HG02970 (cell line): ENCODE data around the gene ARRB1.
A peak's percentile ranks its signal among the peaks of the same experiment; 100 is the strongest.
"Not testable (repeated sequence)": the region's sequence is repeated elsewhere in the genome, so short reads cannot be mapped to it uniquely, and the experiment has no call there.

Experiments
- ATAC-seq: cut with Tn5 transposase; IDR thresholded peaks from one replicate; pipeline ENCODE4 v1.9.1; 2021; ENCODE audit warnings: mild to moderate bottlenecking, moderate library complexity, moderate number of reproducible peaks; ENCODE audit not compliant: unreplicated experiment, low FRiP score

ARRB1 gene

DNA sequence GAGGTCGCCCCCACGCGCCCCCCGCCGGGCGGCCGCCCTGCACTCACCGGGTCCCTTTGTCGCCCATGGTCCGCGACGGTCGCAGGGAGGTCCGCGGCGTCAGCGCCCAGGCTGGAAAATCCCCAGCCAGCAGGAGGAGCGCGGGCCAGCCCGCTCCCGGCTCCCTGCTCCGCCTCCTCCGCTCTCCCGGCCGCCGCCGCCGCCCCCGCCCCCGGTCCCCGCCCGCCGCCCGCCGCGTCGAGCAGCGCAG is at the start of gene ARRB1:
Gene ARRB1, minus strand, starts transcription at position 121 of the 250 bp plus-strand sequence. Its CDS starts 54 bp downstream, at position 67.
- ATAC-seq, result no peak

DNA sequence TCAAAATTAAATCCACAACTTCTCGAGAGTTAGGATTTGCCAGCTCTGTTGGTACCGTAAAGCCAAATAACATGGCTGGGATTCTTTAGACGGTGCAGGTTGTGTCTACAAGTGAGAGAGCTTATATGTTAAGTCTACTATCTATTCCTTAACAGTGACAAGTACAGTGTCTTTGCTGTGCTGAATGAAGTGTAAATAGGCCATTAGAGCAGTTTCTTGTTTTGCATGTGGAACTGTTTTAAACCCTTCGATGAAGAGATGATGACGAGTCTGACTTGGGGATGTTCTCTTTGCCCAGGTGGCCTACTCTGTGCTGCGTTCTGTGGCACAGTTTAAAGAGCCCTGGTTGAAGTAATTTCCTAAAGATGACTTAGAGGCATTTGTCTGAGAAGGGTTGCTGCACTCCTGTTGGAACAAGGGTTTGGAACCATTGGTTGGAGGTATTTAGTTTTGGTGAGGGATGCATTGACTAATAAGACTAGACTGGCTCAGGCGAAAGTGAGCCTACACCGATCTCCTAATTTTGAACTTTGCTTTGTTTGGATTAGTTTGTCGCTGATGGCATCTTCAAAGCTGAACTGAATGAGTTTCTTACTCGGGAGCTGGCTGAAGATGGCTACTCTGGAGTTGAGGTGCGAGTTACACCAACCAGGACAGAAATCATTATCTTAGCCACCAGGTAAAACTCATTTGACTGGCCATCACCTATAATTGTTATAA is 48.8 kb upstream of the ARRB1 start:
- no peak for ATAC-seq

DNA sequence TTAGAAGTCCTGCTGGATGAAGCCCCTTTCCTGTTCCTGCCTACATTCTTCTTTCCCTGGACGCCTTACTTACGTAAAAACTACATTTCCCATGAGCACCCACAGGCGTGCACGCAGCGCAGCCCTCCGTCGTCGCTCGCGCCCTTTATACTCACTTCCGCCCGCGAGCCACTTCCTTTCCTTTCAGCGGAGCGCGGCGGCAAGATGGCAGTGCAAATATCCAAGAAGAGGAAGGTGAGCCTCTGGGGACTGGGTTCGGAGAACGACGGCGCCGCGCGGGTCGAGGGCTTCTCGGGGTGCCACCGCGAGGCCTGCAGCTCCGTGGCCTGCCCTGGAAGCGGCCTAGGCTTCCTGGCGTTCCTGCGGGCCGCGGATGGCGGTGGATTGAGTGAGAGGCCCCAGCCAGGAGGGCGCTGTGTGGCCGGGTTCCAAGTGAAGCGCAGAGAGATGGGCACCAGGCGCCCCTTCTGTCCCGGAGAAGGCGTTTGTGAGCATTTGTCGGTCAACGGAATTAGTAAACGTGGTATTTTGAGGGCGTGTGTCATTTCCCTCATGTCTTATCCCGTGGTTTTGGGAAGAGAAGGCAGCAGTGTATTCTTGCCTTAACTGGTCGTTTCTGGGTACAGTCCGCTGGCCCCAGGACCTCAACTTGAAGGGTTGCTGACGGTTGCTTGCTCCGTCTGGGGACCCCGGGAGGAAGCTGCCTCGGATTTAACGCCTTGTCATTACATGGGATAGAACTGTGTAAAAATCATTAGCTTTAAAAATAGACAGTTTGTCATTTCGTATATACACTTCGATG is 48.1 kb upstream of the ARRB1 start, which contains the start of gene RPS3:
Gene RPS3, plus strand, starts transcription at position 175 of the 802 bp plus-strand sequence. Its CDS starts 30 bp downstream, at position 205.
- peak; percentile 82 for ATAC-seq

DNA sequence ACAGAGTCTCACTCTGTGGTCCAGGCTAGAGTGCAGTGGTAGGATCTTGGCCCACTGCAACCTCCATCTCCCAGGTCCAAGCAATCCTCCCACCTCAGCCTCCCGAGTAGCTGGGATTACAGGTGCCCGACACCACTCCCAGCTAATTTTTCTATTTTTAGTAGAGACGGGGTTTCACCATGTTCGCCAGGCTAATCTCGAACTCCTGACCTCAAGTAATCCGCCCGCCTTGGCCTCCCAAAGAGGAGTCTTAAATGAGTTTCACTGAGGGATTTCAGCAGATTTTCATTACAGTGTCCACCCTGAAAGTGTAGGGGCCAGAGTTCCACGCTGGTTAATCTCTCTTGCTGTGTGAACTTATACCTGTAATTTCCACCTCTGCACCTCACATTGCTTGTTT is 47.4 kb upstream of the ARRB1 start:
- no peak for ATAC-seq

DNA sequence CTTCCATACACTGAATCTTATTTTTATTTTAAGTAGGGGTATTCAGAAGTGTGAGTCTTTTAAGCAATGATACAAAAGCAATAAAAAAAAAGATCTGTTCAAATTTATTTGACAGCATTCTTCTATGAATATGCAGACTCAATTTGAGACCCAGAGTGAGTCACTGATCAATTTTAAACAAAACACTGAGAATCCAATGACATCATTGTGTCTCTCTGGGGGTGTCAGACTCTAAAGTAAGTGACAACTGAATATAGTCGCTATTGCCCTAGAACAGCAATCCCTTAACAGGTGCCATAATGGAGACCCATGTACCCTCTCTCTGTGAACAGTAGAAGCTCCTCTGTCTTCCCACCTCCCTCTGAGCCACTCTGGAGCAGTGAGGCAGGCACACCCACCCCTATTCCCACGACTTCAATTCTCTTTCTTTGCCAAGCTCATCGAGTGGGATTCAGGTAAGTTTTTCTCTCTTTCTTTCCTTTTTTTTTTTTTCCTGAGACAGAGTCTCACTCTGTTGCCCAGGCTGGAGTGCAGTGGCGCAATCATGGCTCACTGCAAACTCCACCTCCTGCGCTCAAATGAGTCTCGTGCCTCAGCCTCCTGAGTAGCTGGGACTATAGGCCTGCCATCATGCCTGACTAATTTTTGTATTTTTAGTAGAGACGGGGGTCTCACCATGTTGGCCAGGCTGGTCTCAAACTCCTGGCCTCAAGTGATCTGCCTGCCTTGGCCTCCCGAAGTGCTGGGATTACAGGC is 42.8 kb upstream of the ARRB1 start:
- no peak for ATAC-seq

DNA sequence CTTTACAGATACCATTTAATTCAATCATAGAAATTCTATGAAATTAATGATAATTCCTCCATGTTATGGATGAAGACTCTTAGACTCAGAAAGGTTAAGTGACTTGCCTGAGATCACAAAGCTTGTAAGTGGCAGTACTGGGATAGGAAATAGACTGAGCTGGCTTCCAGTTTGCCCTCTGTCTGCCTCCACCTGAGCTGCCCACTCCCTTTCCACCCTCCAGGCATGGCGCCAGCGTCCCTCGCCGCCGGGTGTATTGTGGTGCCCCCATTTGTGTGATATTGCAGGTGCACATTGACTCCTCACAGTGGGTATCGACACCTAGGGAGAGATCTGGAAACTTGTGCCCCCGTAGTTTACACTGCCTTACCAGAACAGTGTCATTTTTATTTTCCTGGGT is 38.5 kb upstream of the ARRB1 start:
- ATAC-seq, result no peak

DNA sequence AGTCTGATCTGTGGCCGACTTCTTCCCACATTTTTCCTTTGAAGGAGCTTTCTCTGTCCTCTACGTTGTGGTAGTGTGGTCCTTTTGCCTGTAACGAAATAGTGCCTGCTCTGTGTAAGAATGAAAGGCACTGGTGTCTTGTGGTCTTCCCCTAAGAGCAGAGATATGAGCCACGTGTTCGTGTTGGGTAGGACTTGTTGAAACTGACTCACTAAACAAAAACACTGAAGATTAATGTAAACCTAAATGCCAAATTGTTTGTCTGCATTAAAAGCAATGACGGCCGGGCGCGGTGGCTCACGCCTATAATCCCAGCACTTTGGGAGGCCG is 37.8 kb upstream of the ARRB1 start:
- no peak for ATAC-seq

DNA sequence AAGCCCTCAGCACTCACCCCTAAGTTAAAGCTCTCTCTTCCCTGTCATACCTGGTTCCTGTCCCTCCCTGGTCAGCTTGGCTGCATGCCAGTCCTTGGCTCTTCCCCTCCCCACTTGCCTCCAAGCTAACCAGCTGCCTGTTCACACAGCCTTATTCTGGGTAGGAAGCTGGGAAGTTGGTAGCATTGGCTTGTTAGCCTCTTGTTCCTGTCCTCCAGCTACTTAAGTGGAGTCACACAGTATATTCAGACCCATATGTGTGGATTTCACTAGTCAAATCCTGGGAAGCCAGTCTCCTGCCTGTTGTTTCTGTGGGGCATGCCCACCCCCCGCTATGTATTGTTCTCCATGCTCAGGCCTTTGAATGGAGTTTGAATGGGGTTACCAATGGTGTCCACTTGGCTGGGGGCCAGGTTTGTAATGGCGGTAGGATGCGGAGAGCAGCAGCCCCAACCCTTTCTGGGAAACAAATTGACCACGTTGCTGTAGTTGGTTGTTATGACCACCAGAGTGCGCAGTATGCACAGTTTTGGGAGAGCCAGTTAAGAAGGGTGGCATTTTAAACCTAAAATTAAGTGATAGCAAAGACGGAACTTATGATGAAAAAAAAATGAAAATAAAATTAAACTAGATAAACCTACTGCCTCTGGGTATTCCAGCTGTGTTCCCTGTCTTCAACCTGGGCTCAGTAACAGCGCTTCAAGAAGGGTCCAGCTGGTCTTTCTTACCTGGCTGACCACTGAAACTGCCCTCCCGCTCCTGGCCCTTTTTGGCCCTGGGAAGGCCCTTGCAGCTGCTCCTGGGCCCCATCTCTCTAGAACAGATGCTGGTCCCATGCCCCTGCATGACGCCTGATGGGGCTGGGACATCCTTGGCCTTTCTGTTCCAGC is 37.2 kb upstream of the ARRB1 start:
- no peak for ATAC-seq

DNA sequence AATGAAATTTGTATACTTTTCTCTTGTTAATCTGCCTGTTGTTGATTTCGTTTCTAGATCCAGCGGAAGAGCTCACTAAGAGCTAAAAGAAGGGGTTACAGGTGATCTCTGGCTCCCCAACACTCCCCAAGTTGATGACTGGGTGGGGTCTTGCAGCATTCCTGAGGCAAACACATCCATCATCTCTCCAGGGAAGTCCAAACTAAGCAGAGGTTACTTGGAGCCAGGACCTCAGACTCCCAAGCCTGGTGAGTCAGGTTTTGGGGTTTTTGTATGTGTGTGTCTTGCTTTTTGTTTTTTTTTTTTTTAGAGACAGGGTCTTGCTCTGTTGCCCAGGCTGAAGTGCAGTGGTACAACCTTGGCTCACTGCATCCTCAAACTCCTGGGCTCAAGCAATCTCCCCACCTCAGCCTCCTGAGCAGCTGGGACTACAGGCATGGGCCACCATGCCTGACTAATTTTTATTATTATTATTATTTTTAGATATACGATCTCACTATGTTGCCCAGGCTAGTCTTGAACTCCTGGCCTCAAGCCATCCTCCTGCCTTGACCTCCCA is 36.4 kb upstream of the ARRB1 start:
- ATAC-seq, result no peak

DNA sequence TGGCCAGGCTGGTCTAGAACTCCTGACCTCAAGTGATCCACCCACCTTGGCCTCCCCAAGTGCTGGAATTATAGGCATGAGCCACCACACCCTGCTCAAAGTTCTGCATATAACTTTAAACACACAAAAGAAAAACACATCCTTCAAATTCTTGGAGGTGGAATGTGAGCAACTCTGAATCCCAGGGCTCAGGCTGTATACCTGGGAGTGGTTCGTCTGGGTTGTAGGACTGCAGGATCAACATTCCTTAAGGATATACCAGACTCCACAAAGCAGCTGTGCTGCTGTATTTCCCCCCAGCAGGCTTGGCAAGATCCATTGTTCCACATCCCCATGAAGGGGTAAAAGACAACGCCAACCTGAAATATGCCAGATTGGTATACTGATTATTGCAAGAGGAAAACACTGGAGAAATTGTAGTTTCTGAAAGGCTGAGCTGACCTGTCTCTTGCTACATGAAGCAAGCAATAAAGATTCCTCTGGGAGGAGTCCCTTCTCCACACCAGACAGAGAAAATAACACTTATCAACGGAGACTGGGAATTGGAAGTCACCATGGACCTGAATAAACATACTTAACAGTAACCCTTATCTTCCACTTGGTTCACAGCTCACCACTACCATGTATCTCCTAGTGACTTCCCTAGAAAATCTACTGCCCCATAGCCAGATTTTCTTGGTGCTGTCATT is 35.6 kb upstream of the ARRB1 start:
- ATAC-seq, result no peak

DNA sequence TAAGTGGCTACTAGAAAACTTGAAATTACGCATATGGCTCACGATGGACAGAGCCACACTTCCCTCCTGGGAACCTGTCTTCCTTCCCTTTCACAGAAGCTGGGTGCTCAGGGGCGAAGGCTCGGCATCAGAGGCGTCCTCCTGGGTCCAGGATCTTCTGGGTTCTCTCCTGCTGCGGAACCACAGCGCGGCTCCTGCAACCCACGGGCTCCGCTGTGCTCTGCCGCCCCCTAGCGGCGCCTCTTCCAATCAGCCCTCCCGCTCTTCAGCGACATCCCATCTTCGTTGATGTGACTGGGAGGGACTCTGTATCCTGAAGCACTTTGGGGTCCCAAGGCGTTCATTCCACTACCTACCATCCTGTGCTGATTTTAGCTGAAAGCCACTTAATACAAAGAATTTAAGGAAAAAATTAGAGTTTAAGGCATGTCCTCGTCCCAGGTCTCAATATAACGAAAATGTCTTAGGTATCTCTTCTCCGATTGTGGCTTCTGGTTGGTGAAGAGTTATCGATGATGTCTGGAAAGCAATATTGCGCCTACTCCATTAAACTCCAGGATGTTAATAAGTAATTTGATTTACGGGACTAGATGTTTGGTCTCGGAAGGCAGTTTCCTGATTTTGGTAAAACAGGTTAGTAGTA is 33.1 kb upstream of the ARRB1 start:
- no peak for ATAC-seq

DNA sequence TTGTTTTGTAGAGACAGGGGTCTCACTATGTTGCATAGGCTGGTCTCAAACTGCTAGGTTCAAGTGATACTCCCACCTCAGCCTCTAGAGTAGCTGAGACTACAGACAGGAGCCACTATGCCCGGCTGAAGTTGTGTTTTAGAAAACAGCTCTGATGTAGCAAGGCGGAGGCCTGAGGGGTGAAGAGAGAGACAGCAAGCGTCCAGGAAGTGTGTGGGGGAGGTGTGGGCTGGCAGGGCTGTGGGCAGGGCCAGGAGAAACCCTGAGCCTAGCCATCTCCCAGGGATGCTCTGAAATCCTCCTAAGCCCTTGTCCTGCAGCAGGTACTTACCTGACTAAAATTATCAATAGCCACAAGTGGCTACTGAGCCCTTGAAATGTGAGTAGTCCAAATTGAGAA is 31.8 kb upstream of the ARRB1 start:
- no peak for ATAC-seq

DNA sequence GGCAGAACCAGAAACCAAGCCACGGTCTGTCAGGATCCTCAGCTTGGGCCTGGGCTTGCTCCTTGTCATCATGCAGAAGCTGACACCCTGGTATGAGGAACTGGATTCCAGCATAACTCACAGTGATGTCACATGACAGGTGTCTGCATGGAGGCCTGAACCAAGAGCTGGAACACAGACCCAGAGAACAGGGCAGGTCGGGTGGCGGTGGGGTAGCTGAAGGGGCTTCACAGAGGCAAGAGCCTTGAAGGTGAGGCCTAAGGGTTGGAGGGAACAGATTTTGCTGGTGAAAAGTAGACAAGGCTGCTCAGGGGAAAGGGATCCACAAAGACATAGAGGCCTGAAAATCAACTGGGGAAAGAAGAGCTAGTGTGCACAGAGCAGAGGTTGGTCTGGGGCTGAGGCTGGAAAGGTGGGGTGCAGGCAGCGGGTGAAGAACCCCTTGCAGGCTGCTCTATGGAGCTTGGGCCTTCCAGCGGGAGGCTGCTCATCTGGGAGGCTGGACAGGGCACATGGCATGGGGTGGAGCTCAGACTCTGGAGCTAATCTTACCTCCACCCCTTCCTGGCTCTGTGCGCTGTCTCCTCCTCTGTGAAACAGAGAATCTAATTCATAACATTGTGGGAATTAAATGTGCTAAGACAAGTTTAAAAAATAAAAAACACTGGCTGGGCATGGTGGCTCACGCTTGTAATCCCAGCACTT is 29.4 kb upstream of the ARRB1 start:
- ATAC-seq, result no peak

DNA sequence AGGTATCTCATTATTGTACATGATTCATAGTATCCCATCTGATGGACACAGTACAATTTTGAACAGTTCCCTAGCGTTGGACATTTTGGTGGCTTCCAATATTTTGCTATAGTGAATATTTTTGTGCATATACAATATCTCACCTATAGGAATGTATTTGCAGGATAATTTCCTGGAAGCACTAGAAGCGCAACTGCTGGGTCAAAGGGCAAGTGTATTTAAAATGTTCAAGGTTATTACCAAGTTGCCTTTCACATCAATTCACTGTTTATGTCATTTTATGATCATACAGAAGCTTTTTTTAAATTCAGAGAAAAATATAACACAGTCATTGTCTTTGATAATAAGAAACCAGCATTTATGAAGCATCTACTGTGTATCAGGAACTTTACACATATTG is 28.8 kb upstream of the ARRB1 start:
- ATAC-seq, result no peak

DNA sequence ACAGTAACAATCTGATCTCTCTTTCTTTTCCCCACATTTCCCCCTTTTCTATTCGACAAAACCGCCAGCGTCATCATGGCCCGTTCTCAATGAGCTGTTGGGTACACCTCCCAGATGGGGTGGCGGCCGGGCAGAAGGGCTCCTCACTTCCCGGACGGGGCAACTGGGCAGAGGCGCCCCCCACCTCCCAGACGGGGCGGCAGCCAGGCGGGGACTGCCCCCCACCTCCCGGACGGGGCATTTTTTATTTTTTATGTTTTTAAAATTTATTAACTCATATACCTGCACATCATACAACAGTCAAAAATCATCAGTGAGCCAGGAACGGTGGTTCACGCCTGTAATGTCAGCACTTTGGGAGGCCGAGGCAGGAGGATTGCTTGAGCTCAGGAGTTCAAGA is 27.3 kb upstream of the ARRB1 start:
- ATAC-seq, result not testable (repeated sequence)

DNA sequence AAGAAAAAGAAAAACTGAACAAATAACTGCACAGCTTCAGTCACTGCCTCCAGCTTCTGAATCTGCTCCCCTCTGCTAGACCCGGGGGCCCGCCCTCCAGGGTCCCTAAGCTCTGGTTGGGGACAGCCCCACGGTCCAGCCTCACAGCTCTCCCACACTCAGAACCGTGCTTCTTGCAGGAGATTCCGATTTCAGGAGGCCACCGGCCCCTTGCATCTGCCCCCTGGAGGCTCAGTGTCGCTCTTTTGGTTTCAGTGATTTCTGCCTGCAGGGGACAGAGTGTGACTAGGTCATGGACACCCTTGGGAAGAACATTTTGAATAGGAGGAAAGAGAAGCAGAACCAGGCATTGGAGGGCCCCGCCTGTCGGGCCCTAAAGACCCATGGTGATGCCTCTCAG is 24.7 kb upstream of the ARRB1 start:
- no peak for ATAC-seq

DNA sequence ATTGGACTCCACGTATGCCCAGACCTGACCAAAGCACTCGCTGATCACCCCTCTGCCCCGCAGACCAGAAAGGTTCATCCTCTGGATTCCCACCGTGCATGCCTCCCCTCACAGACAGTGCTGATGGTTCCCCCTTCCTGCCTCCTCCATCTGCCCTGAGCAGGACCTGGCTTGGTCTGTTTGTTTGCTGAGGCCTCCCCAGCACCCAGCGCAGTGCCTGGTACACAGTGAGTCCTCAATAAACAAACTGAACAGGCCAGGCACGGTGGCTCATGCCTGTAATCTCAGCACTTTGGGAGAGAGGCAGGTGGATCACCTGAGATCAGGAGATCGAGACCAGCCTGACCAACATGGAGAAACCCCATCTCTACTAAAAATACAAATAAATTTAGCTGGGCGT is 24.2 kb upstream of the ARRB1 start:
- ATAC-seq, result no peak

DNA sequence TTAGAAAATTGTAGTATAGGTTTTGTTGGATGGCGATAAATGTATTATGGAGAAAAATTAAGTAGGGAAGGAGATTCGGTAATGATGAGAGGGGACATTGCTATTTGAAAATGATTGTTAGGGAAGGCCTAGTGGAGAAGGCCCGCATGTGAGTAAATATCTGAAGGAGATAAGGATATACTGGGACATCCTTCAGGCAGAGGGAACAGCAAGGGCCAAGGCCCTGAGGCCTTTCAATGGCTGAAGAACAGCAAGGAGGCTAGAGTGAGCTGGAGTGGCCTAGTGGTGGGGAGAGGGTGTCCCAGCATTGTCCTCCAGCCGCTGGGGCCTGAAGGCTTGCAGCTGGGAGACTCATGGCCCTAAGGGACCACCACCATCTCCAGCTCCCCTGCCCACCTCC is 23.2 kb upstream of the ARRB1 start:
- no peak for ATAC-seq

DNA sequence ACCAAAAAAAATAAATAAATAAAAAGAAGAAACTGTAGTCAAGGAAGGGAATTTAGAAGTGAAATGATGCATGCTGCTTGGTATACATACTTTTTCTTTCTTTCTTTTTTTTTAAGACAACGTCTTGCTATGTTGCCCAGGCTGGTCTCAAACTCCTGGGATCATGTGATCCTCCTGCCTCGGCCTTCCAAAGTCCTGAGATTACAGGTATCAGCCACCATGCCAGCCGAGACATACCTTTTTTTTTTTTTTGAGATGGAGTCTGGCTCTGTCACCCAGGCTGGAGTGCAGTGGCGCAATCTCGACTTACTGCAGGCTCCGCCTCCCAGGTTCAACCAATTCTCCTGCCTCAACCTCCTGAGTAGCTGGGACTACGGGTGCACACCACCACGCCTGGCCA is 21.7 kb upstream of the ARRB1 start:
- ATAC-seq, result no peak
